ENCODE measurements around the gene PAK4.

- TF ChIP-seq CTCF (IDR thresholded peaks at IDR 0.05), result no peak
- TF ChIP-seq POLR2A (IDR thresholded peaks at IDR 0.05), result no peak
These were observed 21.4 kb upstream of the PAK4 start for GRCh38 chr19:39104186-39104596.
